SK-N-MC (cell line): Measurements from ENCODE around the gene ZCCHC24.

Source experiments
- EZH2 ChIP-seq: fragments of 200-600 bp; sonication (generic); IDR thresholded peaks from one replicate; pipeline ENCODE4 v1.6.1; 2017; ENCODE audit warnings: antibody characterized with exemption
- FOXP2 ChIP-seq: optimal IDR thresholded peaks from 2 replicates; pipeline ENCODE3; 2011; ENCODE audit warnings: mild to moderate bottlenecking, moderate library complexity; ENCODE audit not compliant: insufficient read depth; ENCODE audit errors: extremely low read length, control extremely low read depth
- POLR2AphosphoS5 ChIP-seq: IDR thresholded peaks from 2 replicates; pipeline ENCODE4 v1.6.1; 2012; ENCODE audit warnings: mild to moderate bottlenecking, low read depth, low read length, borderline replicate concordance

- TF ChIP-seq EZH2 (no peak), POLR2AphosphoS5 (no peak), FOXP2 (no peak)
These were observed 4.0 kb upstream of the ZCCHC24 start for GRCh38 chr10:79449181-79450146.
